HL-60 (cell line): ENCODE measurements around the gene ARHGAP23.

Source experiments
- DNase-seq, 2 experiments: peaks; one replicate each; pipeline ENCODE4 v3.0.0-alpha.2; 2010 to 2020; ENCODE audit warnings: low read depth in 1 of 2, low spot score in 1 of 2
- H3K27ac ChIP-seq: fragments of 250-450 bp; sonication (Bioruptor Pico); replicated peaks from 2 replicates; pipeline ENCODE4 v1.5.1; 2020; ENCODE audit warnings: mild to moderate bottlenecking, moderate library complexity
- H3K27me3 ChIP-seq: fragments of 250-450 bp; sonication (Bioruptor Pico); 2 replicates; pipeline ENCODE4 v1.5.1; 2021; ENCODE audit warnings: mild to moderate bottlenecking, moderate library complexity; ENCODE audit not compliant: insufficient read depth, poor library complexity, severe bottlenecking
- H3K4me3 ChIP-seq: replicated peaks from 2 replicates; pipeline ENCODE4 v1.5.1; 2011; ENCODE audit warnings: mild to moderate bottlenecking, control low read depth, low read length; ENCODE audit not compliant: insufficient read depth
- CTCF ChIP-seq: IDR thresholded peaks from one replicate; pipeline ENCODE4 v1.5.1; 2011; ENCODE audit warnings: low read length, control low read depth, inconsistent platforms; ENCODE audit not compliant: insufficient read depth
- GABPA ChIP-seq: IDR thresholded peaks from 2 replicates; pipeline ENCODE4 v1.6.1; 2012; ENCODE audit warnings: low read depth
- POLR2AphosphoS5 ChIP-seq: IDR thresholded peaks from 2 replicates; pipeline ENCODE4 v1.6.1; 2012; ENCODE audit warnings: low read depth
- REST ChIP-seq: IDR thresholded peaks from 2 replicates; pipeline ENCODE4 v1.6.1; 2012; ENCODE audit warnings: low read depth; ENCODE audit not compliant: insufficient replicate concordance
- SPI1 ChIP-seq: IDR thresholded peaks from 2 replicates; pipeline ENCODE4 v1.6.1; 2012; ENCODE audit warnings: low read depth, mild to moderate bottlenecking, borderline replicate concordance

The ARHGAP23 gene

GRCh38 chr17:38544175-38544838, 116.0 kb downstream of the ARHGAP23 start:
- DNase-seq, result no peak
- Histone ChIP-seq H3K4me3 (no peak overlapping the region), H3K27me3 (peaks cover 26% of the 10 kb centered on the region), H3K27ac (no peak overlapping the region)
- no peak for TF ChIP-seq CTCF
- TF ChIP-seq POLR2AphosphoS5, result no peak
- TF ChIP-seq REST, result no peak
- no peak for TF ChIP-seq GABPA
- no peak for TF ChIP-seq SPI1

- no peak for TF ChIP-seq SPI1
- Histone ChIP-seq H3K4me3 (no peak overlapping the region), H3K27ac (no peak overlapping the region), H3K27me3 (peaks cover 25% of the 10 kb centered on the region)
- no peak for DNase-seq
Measured at GRCh38 chr17:38544839-38545209, 116.6 kb downstream of the ARHGAP23 start.

GRCh38 chr17:38545531-38546225, 117.4 kb downstream of the ARHGAP23 start:
- DNase-seq, result no peak
- Histone ChIP-seq H3K4me3 (no peak overlapping the region), H3K27ac (no peak overlapping the region), H3K27me3 (peaks cover 25% of the 10 kb centered on the region)
- no peak for TF ChIP-seq CTCF
- no peak for TF ChIP-seq REST
- no peak for TF ChIP-seq SPI1
- TF ChIP-seq GABPA, result no peak

GRCh38 chr17:38546396-38546795, 118.1 kb downstream of the ARHGAP23 start:
- H3K4me3 ChIP-seq, result no peak overlapping the region
- no peak for TF ChIP-seq GABPA
- no peak for TF ChIP-seq CTCF
- TF ChIP-seq SPI1, result no peak
- TF ChIP-seq REST, result no peak
- no peak for TF ChIP-seq POLR2AphosphoS5
- H3K27me3 ChIP-seq, result peaks cover 25% of the 10 kb centered on the region
- H3K27ac ChIP-seq, result no peak overlapping the region
- DNase-seq, result no peak
